HG02763 (cell line): Measurements from ENCODE around the gene SH3BGRL3.
A peak's percentile ranks its signal among the peaks of the same experiment; 100 is the strongest.
"Not testable (repeated sequence)": the region's sequence is repeated elsewhere in the genome, so short reads cannot be mapped to it uniquely, and the experiment has no call there.

ENCODE experiments used
- ATAC-seq: cut with Tn5 transposase; IDR thresholded peaks from one replicate; pipeline ENCODE4 v1.9.1; 2021; ENCODE audit warnings: mild to moderate bottlenecking, moderate library complexity; ENCODE audit not compliant: unreplicated experiment

Gene SH3BGRL3

GRCh38 chr1:26279456-26280332 lies at the start of gene SH3BGRL3:
Gene SH3BGRL3, plus strand, starts transcription at chr1:26280086. Its CDS starts 70 bp downstream, at chr1:26280156.
- peak; percentile 43 for ATAC-seq

GRCh38 chr1:26230682-26231081 lies 49.2 kb upstream of the SH3BGRL3 start:
- not testable (repeated sequence) for ATAC-seq

- ATAC-seq, result peak; percentile 96
Observed at GRCh38 chr1:26233903-26234643, 45.8 kb upstream of the SH3BGRL3 start, which contains the start of gene CEP85. Gene CEP85, plus strand, starts transcription at chr1:26234200. Its CDS starts 5,584 bp downstream, at chr1:26239784.

- ATAC-seq, result no peak
Observed at GRCh38 chr1:26234644-26235370, 45.1 kb upstream of the SH3BGRL3 start.

GRCh38 chr1:26237230-26237966 lies 42.5 kb upstream of the SH3BGRL3 start:
- ATAC-seq, result no peak

GRCh38 chr1:26239936-26240335 lies 40.0 kb upstream of the SH3BGRL3 start:
- no peak for ATAC-seq

GRCh38 chr1:26252718-26253117 lies 27.2 kb upstream of the SH3BGRL3 start:
- ATAC-seq, result no peak

- no peak for ATAC-seq
Observed at GRCh38 chr1:26254404-26254803, 25.5 kb upstream of the SH3BGRL3 start.

- no peak for ATAC-seq
Observed at GRCh38 chr1:26257222-26257621, 22.7 kb upstream of the SH3BGRL3 start.

- ATAC-seq, result no peak
Observed at GRCh38 chr1:26259005-26259404, 20.9 kb upstream of the SH3BGRL3 start.

- no peak for ATAC-seq
Observed at GRCh38 chr1:26259578-26259977, 20.3 kb upstream of the SH3BGRL3 start.

GRCh38 chr1:26263212-26263611 lies 16.7 kb upstream of the SH3BGRL3 start:
- ATAC-seq, result no peak

- ATAC-seq, result no peak
Observed at GRCh38 chr1:26265405-26265804, 14.5 kb upstream of the SH3BGRL3 start.

GRCh38 chr1:26268290-26269197 lies 11.3 kb upstream of the SH3BGRL3 start:
- no peak for ATAC-seq

GRCh38 chr1:26269198-26269550 lies 10.7 kb upstream of the SH3BGRL3 start:
- no peak for ATAC-seq

- ATAC-seq, result no peak
Observed at GRCh38 chr1:26274801-26275425, 5.0 kb upstream of the SH3BGRL3 start.

GRCh38 chr1:26275580-26276431 lies 4.1 kb upstream of the SH3BGRL3 start:
- ATAC-seq, result no peak

GRCh38 chr1:26276432-26276838 lies 3.5 kb upstream of the SH3BGRL3 start:
- ATAC-seq, result no peak
